Glomerular endothelial cell (primary cell): Measurements from ENCODE around the gene DPY19L3. TPM values are rescaled to one million over a fixed set of nuclear protein-coding genes. Genes with fewer than 3 reads are reported as not detected.
"Not testable (repeated sequence)": the region's sequence is repeated elsewhere in the genome, so short reads cannot be mapped to it uniquely, and the experiment has no call there.

Experiments
- DNase-seq: peaks from one replicate; pipeline ENCODE4 v3.0.0-alpha.2; 2011; ENCODE audit warnings: low read depth, low spot score; ENCODE audit errors: extremely low read depth
- total RNA-seq: library from RNA; depleted of rRNA; stranded (reverse); fragments of >200 nt; gene quantifications from 2 replicates; pipeline ENCODE4 v1.2.3, GENCODE V29; 2015

DPY19L3 gene
- total RNA-seq, 1 donor from 2014 or later: 25.0 TPM

GRCh38 chr19:32498648-32499200, 93.2 kb downstream of the DPY19L3 start:
- DNase-seq: no peak

GRCh38 chr19:32512498-32512897, 106.9 kb downstream of the DPY19L3 start:
- not testable (repeated sequence) for DNase-seq

GRCh38 chr19:32519023-32519422, 113.5 kb downstream of the DPY19L3 start:
- peak; percentile 3 for DNase-seq

- DNase-seq: no peak
Measured at GRCh38 chr19:32522967-32523366, 117.4 kb downstream of the DPY19L3 start.

GRCh38 chr19:32526895-32527294, 121.3 kb downstream of the DPY19L3 start:
- DNase-seq: no peak

GRCh38 chr19:32530773-32531172, 125.2 kb downstream of the DPY19L3 start:
- DNase-seq: no peak

GRCh38 chr19:32532233-32532632, 126.7 kb downstream of the DPY19L3 start:
- no peak for DNase-seq

Other genes starting within 250 kb of the DPY19L3 start
- gene ZNF507, start 60.2 kb upstream of the DPY19L3 start, total RNA-seq: 9.3 and 16.1 TPM in 2 replicates
- 188 and 211 TPM in 2 replicates for gene PDCD5, start 175.4 kb downstream of the DPY19L3 start, total RNA-seq